ENCODE data around the gene ZMYND10.

DNA sequence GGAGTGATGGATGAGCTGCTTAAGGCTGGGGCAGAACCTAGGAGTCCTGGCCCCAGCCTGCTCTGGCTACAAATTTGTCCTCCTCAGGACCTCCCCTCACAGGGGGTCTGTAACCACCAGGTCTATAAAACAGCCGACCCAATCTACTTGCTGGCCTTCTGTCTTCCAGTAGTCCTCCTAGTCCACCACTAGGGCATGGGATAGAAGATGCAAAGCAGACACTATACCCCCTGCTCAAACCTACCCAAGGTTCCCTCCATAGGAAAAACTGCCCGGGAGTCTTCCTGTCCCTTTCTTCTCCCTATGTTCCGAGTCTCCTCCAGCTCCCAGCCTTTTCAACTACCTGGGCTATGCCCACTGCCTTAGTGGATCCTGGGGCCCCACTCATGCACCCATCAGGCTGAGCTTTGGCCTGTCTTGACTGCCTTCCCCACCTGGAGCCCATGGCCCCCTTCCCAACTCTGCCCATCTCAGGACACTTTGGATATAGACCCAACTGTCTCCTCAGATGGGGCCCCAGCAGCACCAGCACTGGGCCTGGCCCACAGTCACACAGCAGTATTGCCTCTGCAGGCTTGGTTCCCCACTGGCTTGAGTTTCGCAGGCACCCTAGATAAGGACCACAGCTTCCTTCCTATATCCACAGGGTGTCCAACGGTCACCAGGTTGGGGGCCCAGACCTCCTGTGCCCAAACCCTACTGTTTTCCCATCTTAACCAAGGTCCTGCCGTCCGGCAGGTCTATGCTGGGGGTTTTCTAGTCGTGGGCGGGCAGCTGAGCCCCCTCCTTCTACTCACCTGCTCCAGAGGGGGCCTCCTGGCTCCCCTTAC lies 47.4 kb downstream of the ZMYND10 start:
- TF ChIP-seq, protein P1, sequence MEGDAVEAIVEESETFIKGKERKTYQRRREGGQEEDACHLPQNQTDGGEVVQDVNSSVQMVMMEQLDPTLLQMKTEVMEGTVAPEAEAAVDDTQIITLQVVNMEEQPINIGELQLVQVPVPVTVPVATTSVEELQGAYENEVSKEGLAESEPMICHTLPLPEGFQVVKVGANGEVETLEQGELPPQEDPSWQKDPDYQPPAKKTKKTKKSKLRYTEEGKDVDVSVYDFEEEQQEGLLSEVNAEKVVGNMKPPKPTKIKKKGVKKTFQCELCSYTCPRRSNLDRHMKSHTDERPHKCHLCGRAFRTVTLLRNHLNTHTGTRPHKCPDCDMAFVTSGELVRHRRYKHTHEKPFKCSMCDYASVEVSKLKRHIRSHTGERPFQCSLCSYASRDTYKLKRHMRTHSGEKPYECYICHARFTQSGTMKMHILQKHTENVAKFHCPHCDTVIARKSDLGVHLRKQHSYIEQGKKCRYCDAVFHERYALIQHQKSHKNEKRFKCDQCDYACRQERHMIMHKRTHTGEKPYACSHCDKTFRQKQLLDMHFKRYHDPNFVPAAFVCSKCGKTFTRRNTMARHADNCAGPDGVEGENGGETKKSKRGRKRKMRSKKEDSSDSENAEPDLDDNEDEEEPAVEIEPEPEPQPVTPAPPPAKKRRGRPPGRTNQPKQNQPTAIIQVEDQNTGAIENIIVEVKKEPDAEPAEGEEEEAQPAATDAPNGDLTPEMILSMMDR (IDR thresholded peaks at IDR 0.05 in 8 of 11, conservative IDR thresholded peaks at IDR 0.05 in 3 of 11): no peak
- TF ChIP-seq POLR2A (IDR thresholded peaks at IDR 0.05): no peak
